WTC11 (cell line): ENCODE results near the gene COPB1. TPM values are rescaled to one million over a fixed set of nuclear protein-coding genes. Genes with fewer than 3 reads are reported as not detected.
A peak's percentile ranks its signal among the peaks of the same experiment; 100 is the strongest.

Experiments used
- ATAC-seq: fragments of 200-7000 bp; cut with Tn5 transposase; 2 replicates; pipeline ENCODE4 v1.10.0; 2021; ENCODE audit warnings: mild to moderate bottlenecking, moderate library complexity
- CTCF ChIA-PET: fragments of 300-600 bp; sonication (Branson Sonifier 250); formaldehyde crosslinking; loops from one replicate; lab custom pipeline; 2021; ENCODE audit warnings: antibody characterized with exemption; lab: Charles Lee
- POLR2A ChIA-PET: fragments of 350-600 bp; sonication (Branson Sonifier 250); formaldehyde crosslinking; loops from one replicate; lab custom pipeline; 2021; ENCODE audit warnings: antibody characterized with exemption; lab: Charles Lee
- DNase-seq: peaks from one replicate; pipeline ENCODE4 v3.0.0; 2021; ENCODE audit warnings: low spot score
- H3K27ac Mint-ChIP-seq: 2 replicates; pipeline ENCODE4 v1.8.0; 2021; ENCODE audit warnings: mixed read lengths
- H3K27me3 Mint-ChIP-seq: 2 replicates; pipeline ENCODE4 v1.8.0; 2021; ENCODE audit warnings: low read depth, mild to moderate bottlenecking, moderate library complexity, mixed read lengths
- H3K36me3 Mint-ChIP-seq: 2 replicates; pipeline ENCODE4 v1.8.0; 2021; ENCODE audit warnings: mixed read lengths
- H3K4me1 Mint-ChIP-seq: 2 replicates; pipeline ENCODE4 v1.8.0; 2022; ENCODE audit warnings: mixed read lengths
- H3K4me3 Mint-ChIP-seq: 2 replicates; pipeline ENCODE4 v1.8.0; 2021; ENCODE audit warnings: mild to moderate bottlenecking, moderate library complexity, mixed read lengths
- H3K9me3 Mint-ChIP-seq: 2 replicates; pipeline ENCODE4 v1.8.0; 2021; ENCODE audit warnings: mixed read lengths
- CREB1 ChIP-seq: sonication (generic); formaldehyde crosslinking; IDR thresholded peaks from 2 replicates; pipeline ENCODE4 v1.8.0; 2023; ENCODE audit warnings: mild to moderate bottlenecking, missing genetic modification reagents
- ESRRA ChIP-seq: sonication (generic); formaldehyde crosslinking; IDR thresholded peaks from 2 replicates; pipeline ENCODE4 v1.8.1; 2022; ENCODE audit warnings: mild to moderate bottlenecking, missing genetic modification reagents, borderline replicate concordance
- FOXJ3 ChIP-seq: sonication (generic); formaldehyde crosslinking; IDR thresholded peaks from 2 replicates; pipeline ENCODE4 v1.9.0; 2021; ENCODE audit warnings: missing genetic modification reagents, mild to moderate bottlenecking, borderline replicate concordance
- FOXK1 ChIP-seq: sonication (generic); formaldehyde crosslinking; IDR thresholded peaks from 2 replicates; pipeline ENCODE4 v1.8.0; 2022; ENCODE audit warnings: mild to moderate bottlenecking, moderate library complexity, missing genetic modification reagents
- GABPB1 ChIP-seq: sonication (generic); formaldehyde crosslinking; IDR thresholded peaks from 2 replicates; pipeline ENCODE4 v1.8.1; 2023; ENCODE audit warnings: mild to moderate bottlenecking, missing genetic modification reagents
- NFYB ChIP-seq: sonication (generic); formaldehyde crosslinking; conservative IDR thresholded peaks from 2 replicates; pipeline ENCODE4 v1.8.0; 2022; ENCODE audit warnings: low read depth, missing genetic modification reagents
- ZNF121 ChIP-seq: sonication (generic); formaldehyde crosslinking; IDR thresholded peaks from 2 replicates; pipeline ENCODE4 v1.8.0; 2023; ENCODE audit warnings: missing genetic modification reagents
- ZNF263 ChIP-seq: sonication (generic); formaldehyde crosslinking; IDR thresholded peaks from 2 replicates; pipeline ENCODE4 v1.8.1; 2022; ENCODE audit warnings: low read depth, mild to moderate bottlenecking, moderate library complexity, missing genetic modification reagents
- total RNA-seq: library from RNA; stranded (reverse); gene quantifications from 3 replicates; pipeline ENCODE4 v1.2.3, GENCODE V29; 2021
- TF ChIP-seq, protein P1 (sequence below): sonication (generic); formaldehyde crosslinking; conservative IDR thresholded peaks from 2 replicates; pipeline ENCODE4 v1.8.1; 2022; ENCODE audit warnings: mild to moderate bottlenecking, missing genetic modification reagents
- TF ChIP-seq, protein P2 (sequence below): sonication (generic); formaldehyde crosslinking; IDR thresholded peaks from 2 replicates; pipeline ENCODE4 v1.8.0; 2022; ENCODE audit warnings: mild to moderate bottlenecking, missing genetic modification reagents
- TF ChIP-seq, protein P3 (sequence below): sonication (generic); formaldehyde crosslinking; IDR thresholded peaks from 2 replicates; pipeline ENCODE4 v1.8.0; 2022; ENCODE audit warnings: mild to moderate bottlenecking, missing genetic modification reagents
- TF ChIP-seq, protein P4 (sequence below): sonication (generic); formaldehyde crosslinking; IDR thresholded peaks from 2 replicates; pipeline ENCODE4 v1.8.1; 2022; ENCODE audit warnings: missing genetic modification reagents, borderline replicate concordance
- TF ChIP-seq, protein P5 (sequence below): fragments of 250-450 bp; sonication (Bioruptor Pico); conservative IDR thresholded peaks from 2 replicates; pipeline ENCODE4 v1.9.0; 2021; ENCODE audit warnings: mild to moderate bottlenecking
- TF ChIP-seq, protein P6 (sequence below): sonication (generic); formaldehyde crosslinking; IDR thresholded peaks from 2 replicates; pipeline ENCODE4 v1.8.0; 2022; ENCODE audit warnings: mild to moderate bottlenecking, missing genetic modification reagents
- TF ChIP-seq, protein P7 (sequence below): sonication (generic); formaldehyde crosslinking; IDR thresholded peaks from 2 replicates; pipeline ENCODE4 v1.8.0; 2022; ENCODE audit warnings: missing genetic modification reagents
- TF ChIP-seq, protein P8 (sequence below): sonication (generic); formaldehyde crosslinking; IDR thresholded peaks from 2 replicates; pipeline ENCODE4 v1.8.1; 2022; ENCODE audit warnings: mild to moderate bottlenecking, moderate library complexity, missing genetic modification reagents

Gene COPB1
- total RNA-seq, 1 experiment from 2014 or later, result 76.3 TPM

DNA sequence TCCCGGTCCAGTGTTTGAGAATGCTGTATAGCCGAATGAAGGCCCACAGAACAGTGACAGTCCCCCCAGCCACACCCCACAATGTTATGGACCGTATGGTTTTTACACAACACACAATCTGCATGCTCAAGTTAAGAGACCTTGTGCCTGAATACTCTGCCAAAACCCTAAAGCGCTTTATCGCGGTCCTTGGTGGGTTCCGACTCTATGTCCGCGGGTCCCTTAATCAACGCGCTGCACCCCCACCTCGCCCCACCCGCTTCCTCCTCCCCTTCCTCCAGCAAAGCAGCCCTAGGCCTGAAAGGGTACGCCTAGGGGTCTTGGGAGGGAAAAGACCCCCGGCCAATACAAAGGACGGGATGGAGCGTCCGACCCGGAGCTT lies 442 bp downstream of the COPB1 start (continued):
- TF ChIP-seq, protein P1, sequence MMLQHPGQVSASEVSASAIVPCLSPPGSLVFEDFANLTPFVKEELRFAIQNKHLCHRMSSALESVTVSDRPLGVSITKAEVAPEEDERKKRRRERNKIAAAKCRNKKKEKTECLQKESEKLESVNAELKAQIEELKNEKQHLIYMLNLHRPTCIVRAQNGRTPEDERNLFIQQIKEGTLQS (CRISPR knock-in tag), result no peak

DNA sequence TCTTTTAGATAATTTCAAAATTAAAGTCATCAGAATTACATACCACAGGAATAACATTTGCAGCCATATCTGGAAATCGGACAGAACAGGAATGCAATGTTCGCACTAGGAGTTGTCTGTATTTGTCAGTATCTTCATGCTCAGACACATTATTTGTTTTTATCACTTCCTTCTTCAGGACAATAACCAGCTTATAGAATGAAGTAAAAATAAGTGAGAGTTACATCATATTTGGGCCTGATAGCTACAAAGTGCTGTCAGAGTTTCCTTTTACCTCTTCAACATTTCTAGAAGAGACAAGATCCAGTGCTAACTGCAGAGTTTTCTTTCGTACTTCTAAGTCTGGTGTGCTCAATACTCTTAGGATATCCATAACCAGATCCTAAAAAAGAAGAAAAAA lies 18.9 kb downstream of the COPB1 start:
- ATAC-seq (no peak), DNase-seq (no peak)
- POLR2A ChIA-PET, result no interaction called here
- CTCF ChIA-PET, result interaction anchor here (0.7 kb wide), 1 partner anchor 26 kb away, joined by 3 read pairs; no protein-coding TSS in a partner anchor
- no peak overlapping the region for H3K4me3 Mint-ChIP-seq
- no peaks in the 10 kb centered on the region for H3K4me1 Mint-ChIP-seq
- no peaks in the 10 kb centered on the region for H3K27me3 Mint-ChIP-seq
- TF ChIP-seq GABPB1 (CRISPR knock-in tag) (peak; percentile 71), ZNF263 (CRISPR knock-in tag) (no peak)
- no peak overlapping the region for H3K27ac Mint-ChIP-seq
- H3K9me3 Mint-ChIP-seq, result no peaks in the 10 kb centered on the region
- peaks cover 69% of the 10 kb centered on the region for H3K36me3 Mint-ChIP-seq

DNA sequence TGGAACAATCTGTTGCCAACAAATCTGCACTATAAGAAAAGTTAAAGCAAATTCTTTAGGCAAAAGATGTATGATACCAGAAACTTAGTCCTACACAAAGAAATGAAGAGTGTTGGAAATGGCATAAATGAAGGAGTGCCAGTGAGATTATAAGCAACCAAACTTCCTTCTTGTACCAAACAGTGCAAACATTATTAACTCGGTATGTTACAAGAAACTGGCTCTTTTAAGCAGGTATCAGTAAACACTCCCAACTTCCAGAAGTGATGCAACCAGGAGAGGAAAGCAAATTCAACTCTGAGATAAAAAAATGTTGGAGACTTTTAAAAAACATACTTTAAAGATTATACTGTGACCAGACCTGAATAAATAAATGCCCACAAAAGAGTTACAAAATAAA lies 28.5 kb downstream of the COPB1 start:
- peaks cover 81% of the 10 kb centered on the region for H3K36me3 Mint-ChIP-seq
- no peak overlapping the region for H3K27ac Mint-ChIP-seq
- ChIA-PET CTCF (interaction anchor here (1.2 kb wide), 1 partner anchor 16 kb away, joined by 3 read pairs; no protein-coding TSS in a partner anchor), POLR2A (no interaction called here)
- no peak overlapping the region for H3K4me3 Mint-ChIP-seq
- no peaks in the 10 kb centered on the region for H3K27me3 Mint-ChIP-seq
- ATAC-seq (no peak), DNase-seq (no peak)
- H3K4me1 Mint-ChIP-seq, result no peaks in the 10 kb centered on the region
- no peaks in the 10 kb centered on the region for H3K9me3 Mint-ChIP-seq
- TF ChIP-seq, protein P2, sequence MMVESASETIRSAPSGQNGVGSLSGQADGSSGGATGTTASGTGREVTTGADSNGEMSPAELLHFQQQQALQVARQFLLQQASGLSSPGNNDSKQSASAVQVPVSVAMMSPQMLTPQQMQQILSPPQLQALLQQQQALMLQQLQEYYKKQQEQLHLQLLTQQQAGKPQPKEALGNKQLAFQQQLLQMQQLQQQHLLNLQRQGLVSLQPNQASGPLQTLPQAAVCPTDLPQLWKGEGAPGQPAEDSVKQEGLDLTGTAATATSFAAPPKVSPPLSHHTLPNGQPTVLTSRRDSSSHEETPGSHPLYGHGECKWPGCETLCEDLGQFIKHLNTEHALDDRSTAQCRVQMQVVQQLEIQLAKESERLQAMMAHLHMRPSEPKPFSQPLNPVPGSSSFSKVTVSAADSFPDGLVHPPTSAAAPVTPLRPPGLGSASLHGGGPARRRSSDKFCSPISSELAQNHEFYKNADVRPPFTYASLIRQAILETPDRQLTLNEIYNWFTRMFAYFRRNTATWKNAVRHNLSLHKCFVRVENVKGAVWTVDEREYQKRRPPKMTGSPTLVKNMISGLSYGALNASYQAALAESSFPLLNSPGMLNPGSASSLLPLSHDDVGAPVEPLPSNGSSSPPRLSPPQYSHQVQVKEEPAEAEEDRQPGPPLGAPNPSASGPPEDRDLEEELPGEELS (CRISPR knock-in tag), result no peak
- TF ChIP-seq NFYB (CRISPR knock-in tag) (no peak), FOXK1 (CRISPR knock-in tag) (no peak), ZNF121 (no peak), FOXJ3 (CRISPR knock-in tag) (no peak), ESRRA (CRISPR knock-in tag) (no peak), CREB1 (CRISPR knock-in tag) (no peak)
- TF ChIP-seq, protein P3, sequence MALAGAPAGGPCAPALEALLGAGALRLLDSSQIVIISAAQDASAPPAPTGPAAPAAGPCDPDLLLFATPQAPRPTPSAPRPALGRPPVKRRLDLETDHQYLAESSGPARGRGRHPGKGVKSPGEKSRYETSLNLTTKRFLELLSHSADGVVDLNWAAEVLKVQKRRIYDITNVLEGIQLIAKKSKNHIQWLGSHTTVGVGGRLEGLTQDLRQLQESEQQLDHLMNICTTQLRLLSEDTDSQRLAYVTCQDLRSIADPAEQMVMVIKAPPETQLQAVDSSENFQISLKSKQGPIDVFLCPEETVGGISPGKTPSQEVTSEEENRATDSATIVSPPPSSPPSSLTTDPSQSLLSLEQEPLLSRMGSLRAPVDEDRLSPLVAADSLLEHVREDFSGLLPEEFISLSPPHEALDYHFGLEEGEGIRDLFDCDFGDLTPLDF (CRISPR knock-in tag), result no peak
- TF ChIP-seq, protein P4, sequence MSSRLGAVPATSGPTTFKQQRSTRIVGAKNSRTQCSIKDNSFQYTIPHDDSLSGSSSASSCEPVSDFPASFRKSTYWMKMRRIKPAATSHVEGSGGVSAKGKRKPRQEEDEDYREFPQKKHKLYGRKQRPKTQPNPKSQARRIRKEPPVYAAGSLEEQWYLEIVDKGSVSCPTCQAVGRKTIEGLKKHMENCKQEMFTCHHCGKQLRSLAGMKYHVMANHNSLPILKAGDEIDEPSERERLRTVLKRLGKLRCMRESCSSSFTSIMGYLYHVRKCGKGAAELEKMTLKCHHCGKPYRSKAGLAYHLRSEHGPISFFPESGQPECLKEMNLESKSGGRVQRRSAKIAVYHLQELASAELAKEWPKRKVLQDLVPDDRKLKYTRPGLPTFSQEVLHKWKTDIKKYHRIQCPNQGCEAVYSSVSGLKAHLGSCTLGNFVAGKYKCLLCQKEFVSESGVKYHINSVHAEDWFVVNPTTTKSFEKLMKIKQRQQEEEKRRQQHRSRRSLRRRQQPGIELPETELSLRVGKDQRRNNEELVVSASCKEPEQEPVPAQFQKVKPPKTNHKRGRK (CRISPR knock-in tag), result no peak
- TF ChIP-seq, protein P5, sequence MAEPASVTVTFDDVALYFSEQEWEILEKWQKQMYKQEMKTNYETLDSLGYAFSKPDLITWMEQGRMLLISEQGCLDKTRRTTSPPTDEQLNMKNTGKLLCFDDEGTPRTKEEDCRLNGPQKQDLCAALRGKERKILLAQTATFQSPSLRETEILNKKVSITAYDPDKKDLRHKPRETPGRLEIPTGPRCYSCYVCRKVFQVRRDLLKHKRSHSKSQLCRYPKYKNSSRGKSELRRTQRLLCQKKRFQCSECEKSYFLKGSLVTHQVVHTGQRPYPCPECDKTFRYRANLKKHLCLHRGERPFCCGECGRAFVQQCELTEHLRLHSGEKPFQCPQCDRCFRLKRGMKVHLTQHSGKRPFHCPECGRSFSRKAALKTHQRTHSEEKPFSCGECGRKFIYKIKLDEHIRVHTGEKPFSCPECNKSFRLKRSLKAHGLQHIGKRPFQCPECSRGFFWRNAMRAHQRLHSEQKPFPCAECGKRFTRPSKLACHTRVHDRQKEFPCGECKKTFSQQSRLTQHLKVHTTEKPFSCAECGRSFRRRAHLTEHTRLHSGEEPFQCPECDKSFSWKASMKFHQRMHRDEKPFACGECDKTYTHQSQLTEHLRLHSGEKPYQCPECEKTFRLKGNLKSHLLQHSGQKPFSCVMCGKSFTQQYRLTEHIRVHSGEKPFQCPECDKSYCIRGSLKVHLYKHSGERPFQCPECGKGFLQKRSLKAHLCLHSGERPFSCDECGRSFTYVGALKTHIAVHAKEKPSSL, result no peak
- TF ChIP-seq, protein P6, sequence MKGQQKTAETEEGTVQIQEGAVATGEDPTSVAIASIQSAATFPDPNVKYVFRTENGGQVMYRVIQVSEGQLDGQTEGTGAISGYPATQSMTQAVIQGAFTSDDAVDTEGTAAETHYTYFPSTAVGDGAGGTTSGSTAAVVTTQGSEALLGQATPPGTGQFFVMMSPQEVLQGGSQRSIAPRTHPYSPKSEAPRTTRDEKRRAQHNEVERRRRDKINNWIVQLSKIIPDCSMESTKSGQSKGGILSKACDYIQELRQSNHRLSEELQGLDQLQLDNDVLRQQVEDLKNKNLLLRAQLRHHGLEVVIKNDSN, result no peak
- TF ChIP-seq, protein P7, sequence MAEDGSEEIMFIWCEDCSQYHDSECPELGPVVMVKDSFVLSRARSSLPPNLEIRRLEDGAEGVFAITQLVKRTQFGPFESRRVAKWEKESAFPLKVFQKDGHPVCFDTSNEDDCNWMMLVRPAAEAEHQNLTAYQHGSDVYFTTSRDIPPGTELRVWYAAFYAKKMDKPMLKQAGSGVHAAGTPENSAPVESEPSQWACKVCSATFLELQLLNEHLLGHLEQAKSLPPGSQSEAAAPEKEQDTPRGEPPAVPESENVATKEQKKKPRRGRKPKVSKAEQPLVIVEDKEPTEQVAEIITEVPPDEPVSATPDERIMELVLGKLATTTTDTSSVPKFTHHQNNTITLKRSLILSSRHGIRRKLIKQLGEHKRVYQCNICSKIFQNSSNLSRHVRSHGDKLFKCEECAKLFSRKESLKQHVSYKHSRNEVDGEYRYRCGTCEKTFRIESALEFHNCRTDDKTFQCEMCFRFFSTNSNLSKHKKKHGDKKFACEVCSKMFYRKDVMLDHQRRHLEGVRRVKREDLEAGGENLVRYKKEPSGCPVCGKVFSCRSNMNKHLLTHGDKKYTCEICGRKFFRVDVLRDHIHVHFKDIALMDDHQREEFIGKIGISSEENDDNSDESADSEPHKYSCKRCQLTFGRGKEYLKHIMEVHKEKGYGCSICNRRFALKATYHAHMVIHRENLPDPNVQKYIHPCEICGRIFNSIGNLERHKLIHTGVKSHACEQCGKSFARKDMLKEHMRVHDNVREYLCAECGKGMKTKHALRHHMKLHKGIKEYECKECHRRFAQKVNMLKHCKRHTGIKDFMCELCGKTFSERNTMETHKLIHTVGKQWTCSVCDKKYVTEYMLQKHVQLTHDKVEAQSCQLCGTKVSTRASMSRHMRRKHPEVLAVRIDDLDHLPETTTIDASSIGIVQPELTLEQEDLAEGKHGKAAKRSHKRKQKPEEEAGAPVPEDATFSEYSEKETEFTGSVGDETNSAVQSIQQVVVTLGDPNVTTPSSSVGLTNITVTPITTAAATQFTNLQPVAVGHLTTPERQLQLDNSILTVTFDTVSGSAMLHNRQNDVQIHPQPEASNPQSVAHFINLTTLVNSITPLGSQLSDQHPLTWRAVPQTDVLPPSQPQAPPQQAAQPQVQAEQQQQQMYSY, result no peak
- TF ChIP-seq, protein P8, sequence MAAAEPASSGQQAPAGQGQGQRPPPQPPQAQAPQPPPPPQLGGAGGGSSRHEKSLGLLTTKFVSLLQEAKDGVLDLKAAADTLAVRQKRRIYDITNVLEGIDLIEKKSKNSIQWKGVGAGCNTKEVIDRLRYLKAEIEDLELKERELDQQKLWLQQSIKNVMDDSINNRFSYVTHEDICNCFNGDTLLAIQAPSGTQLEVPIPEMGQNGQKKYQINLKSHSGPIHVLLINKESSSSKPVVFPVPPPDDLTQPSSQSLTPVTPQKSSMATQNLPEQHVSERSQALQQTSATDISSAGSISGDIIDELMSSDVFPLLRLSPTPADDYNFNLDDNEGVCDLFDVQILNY (CRISPR knock-in tag), result no peak
